Activated CD8-positive, alpha-beta T cell treated with anti-CD3 and anti-CD28 coated beads, Interleukin-2, amount 10 ng/mL, durations not matched to agents 7 days and 5 days (primary cell): ENCODE data around the gene FYCO1. TPM values are rescaled to one million over a fixed set of nuclear protein-coding genes. Genes with fewer than 3 reads are reported as not detected.

Experiments
- ATAC-seq: fragments of 150-1000 bp; cut with Tn5 transposase; one replicate; pipeline ENCODE4 v1.10.0; 2021; ENCODE audit warnings: moderate library complexity
- CTCF ChIA-PET: fragments of 350-600 bp; sonication (Branson Sonifier 250); formaldehyde crosslinking; loops from one replicate; lab custom pipeline; 2021; ENCODE audit warnings: antibody characterized with exemption; lab: Charles Lee
- POLR2A ChIA-PET: fragments of 350-600 bp; sonication (Branson Sonifier 250); formaldehyde crosslinking; loops from one replicate; lab custom pipeline; 2021; ENCODE audit warnings: antibody characterized with exemption; lab: Charles Lee
- DNase-seq: peaks from one replicate; pipeline ENCODE4 v3.0.0-alpha.2; 2020
- H3K27ac Mint-ChIP-seq: one replicate; pipeline ENCODE4 v1.8.0; 2021; ENCODE audit warnings: mild to moderate bottlenecking, mixed read lengths
- H3K27me3 Mint-ChIP-seq: one replicate; pipeline ENCODE4 v1.8.0; 2021; ENCODE audit warnings: low read depth, mixed read lengths
- H3K36me3 Mint-ChIP-seq: one replicate; pipeline ENCODE4 v1.8.0; 2021; ENCODE audit warnings: low read depth, mixed read lengths
- H3K4me1 Mint-ChIP-seq: one replicate; pipeline ENCODE4 v1.8.0; 2021; ENCODE audit warnings: low read depth, mixed read lengths
- H3K4me3 Mint-ChIP-seq: one replicate; pipeline ENCODE4 v1.8.0; 2021; ENCODE audit warnings: mild to moderate bottlenecking, mixed read lengths
- H3K9me3 Mint-ChIP-seq: one replicate; pipeline ENCODE4 v1.8.0; 2022; ENCODE audit warnings: mixed read lengths; ENCODE audit not compliant: insufficient read depth
- total RNA-seq, 2 experiments: library from RNA; stranded (reverse); gene quantifications; one replicate each; pipeline ENCODE4 v1.2.3, GENCODE V29; 2021

FYCO1 gene
- total RNA-seq, 2 experiments from 2014 or later: 16.6 to 19.5 TPM

DNA sequence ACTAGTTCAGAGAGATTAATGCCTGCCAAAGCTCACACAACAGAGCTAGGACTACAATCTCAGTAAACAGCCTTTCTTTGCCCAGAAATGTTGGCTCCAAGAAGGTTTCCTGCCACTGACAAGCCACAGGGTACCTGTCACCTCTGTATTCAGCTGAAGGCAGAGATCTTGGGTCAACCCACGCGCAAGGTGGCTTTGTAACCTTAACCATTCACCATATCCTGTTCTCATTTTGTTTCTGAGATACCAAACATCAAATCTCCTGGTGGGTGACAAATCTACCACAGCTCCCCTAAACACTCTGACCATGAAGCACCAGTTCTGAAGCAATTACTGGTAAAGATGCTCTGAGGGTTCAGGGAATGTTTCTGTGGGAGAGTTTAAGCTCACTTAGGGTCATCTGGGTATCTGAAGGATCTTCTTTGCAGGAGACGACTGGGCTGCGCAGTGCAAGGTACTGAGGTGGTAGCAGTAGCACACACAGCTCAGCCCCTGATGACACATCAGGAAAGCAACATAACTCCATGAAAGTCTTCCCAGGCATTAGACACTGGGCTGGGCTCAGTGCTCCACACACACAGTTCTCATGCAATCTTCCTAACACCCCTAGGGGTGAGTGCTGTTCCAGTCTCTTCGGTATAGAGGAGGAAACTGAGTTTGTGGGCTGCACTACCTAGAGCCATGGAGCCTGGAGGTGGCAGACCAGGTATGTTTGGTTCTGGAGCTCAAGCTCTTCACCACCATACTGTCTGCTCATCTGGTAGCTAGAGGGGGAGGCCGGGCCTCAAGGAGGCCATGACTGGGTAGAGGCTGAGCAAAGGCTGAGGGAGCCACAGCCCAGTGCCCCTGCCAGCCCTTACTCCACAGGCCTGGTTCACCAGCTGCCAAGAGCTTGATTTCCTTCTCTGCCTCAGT lies 44.7 kb downstream of the FYCO1 start:
- Mint-ChIP-seq H3K27me3 (no peaks in the 10 kb centered on the region), H3K27ac (peak overlapping the region; percentile 88), H3K36me3 (peaks cover 94% of the 10 kb centered on the region), H3K4me3 (peak overlapping the region; percentile 24), H3K9me3 (no peaks in the 10 kb centered on the region), H3K4me1 (peaks cover 90% of the 10 kb centered on the region)
- CTCF ChIA-PET: interaction anchor here (0.6 to 10.7 kb wide), 19 partner anchors 8 to 428 kb away, joined by 3 to 159 read pairs (median 5); partner anchors contain the start of genes CXCR6 and FYCO1
- POLR2A ChIA-PET: interaction anchor here (0.6 to 2.3 kb wide), 10 partner anchors 9 to 456 kb away, joined by 3 to 15 read pairs (median 4); partner anchors contain the start of genes CCR5AS and CCRL2
- ATAC-seq (peak; percentile 80), DNase-seq (peak; percentile 87)

DNA sequence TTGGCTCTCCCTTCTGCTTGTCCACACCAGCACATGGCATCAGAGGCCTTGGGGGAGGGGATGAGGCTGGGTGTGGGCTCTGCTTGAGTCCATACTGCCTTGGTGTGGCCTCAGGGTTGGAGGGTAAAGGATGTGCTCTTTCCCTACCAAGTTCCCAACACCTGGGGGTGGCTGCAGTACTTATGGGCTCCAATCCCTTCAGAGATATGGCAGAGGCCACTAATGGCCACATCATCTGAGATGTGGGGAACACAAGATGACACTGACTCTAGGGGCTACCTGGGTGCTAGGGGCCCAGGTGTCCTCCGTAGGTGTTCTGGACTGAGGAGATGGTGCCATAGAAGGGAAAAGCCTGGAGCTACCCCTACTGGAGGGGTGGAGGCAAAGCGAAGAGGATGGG lies 45.5 kb downstream of the FYCO1 start:
- DNase-seq (no peak), ATAC-seq (no peak)
- peak overlapping the region; percentile 88 for H3K27ac Mint-ChIP-seq
- H3K9me3 Mint-ChIP-seq: no peaks in the 10 kb centered on the region
- peak overlapping the region; percentile 24 for H3K4me3 Mint-ChIP-seq
- CTCF ChIA-PET: interaction anchor here (1.1 to 10.7 kb wide), 13 partner anchors 10 to 428 kb away, joined by 3 to 159 read pairs (median 11); partner anchors contain the start of gene FYCO1
- H3K4me1 Mint-ChIP-seq: peaks cover 96% of the 10 kb centered on the region
- no peaks in the 10 kb centered on the region for H3K27me3 Mint-ChIP-seq
- H3K36me3 Mint-ChIP-seq: peaks cover 95% of the 10 kb centered on the region
- POLR2A ChIA-PET: interaction anchor here (0.9 to 2.3 kb wide), 8 partner anchors 9 to 45 kb away, joined by 3 to 15 read pairs (median 6); no protein-coding TSS in a partner anchor

DNA sequence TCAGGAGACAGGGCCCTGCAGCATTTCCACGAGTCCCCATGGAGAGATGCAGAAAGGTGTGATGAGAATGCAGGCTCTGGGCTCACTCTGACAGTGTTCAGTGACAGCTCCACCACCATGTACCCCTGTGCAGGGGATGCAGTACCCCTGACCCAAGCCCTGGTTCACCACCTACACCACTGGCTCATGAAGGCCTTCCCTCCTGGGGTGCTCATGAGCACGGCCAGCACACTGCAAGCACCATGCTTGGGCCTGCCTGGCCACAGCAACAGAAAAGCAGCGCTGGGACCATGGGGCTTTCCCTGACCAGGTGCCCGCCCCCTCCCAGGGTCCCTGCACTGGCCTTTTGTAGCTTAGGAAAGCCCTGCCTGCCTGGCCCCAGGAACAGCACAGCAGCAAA lies 46.2 kb downstream of the FYCO1 start:
- peaks cover 99% of the 10 kb centered on the region for H3K4me1 Mint-ChIP-seq
- no peaks in the 10 kb centered on the region for H3K27me3 Mint-ChIP-seq
- CTCF ChIA-PET: interaction anchor here (3.3 to 10.7 kb wide), 3 partner anchors 10 to 129 kb away, joined by 12 to 159 read pairs (median 31); no protein-coding TSS in a partner anchor
- POLR2A ChIA-PET: interaction anchor here (1.2 to 2.3 kb wide), 4 partner anchors 15 to 46 kb away, joined by 3 to 15 read pairs (median 6); no protein-coding TSS in a partner anchor
- peaks cover 95% of the 10 kb centered on the region for H3K36me3 Mint-ChIP-seq
- no peaks in the 10 kb centered on the region for H3K9me3 Mint-ChIP-seq
- ATAC-seq: no peak
- peak overlapping the region; percentile 88 for H3K27ac Mint-ChIP-seq
- H3K4me3 Mint-ChIP-seq: peak overlapping the region; percentile 24
- no peak for DNase-seq

DNA sequence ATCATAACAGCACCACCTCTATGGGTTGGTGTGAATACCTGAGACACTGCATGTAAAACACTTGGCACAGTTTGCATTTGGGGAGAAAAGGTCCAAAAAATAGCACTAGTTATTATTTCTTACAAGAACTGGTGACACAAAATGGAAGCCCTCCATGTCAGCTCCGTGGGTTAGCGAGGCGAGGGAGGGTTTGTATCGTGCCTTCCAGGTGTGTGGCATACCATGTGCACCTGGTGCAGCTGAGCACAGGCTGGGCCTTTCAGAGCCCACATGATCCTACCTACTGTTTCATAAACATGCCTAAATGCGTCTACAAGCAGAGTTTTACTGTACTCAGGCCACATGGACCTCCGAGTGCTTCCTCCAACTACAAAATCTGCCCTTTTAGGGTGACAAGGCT lies 46.7 kb downstream of the FYCO1 start:
- DNase-seq: no peak
- ChIA-PET CTCF (interaction anchor here (1.3 to 10.7 kb wide), 3 partner anchors 10 to 129 kb away, joined by 3 to 159 read pairs (median 4); no protein-coding TSS in a partner anchor), POLR2A (interaction anchor here (1.2 kb wide), 1 partner anchor 46 kb away, joined by 3 read pairs; no protein-coding TSS in a partner anchor)
- H3K9me3 Mint-ChIP-seq: no peaks in the 10 kb centered on the region
- no peak overlapping the region for H3K4me3 Mint-ChIP-seq
- H3K27ac Mint-ChIP-seq: peak overlapping the region; percentile 88
- no peaks in the 10 kb centered on the region for H3K27me3 Mint-ChIP-seq
- H3K36me3 Mint-ChIP-seq: peaks cover 91% of the 10 kb centered on the region
- peaks cover 95% of the 10 kb centered on the region for H3K4me1 Mint-ChIP-seq
- no peak for ATAC-seq

DNA sequence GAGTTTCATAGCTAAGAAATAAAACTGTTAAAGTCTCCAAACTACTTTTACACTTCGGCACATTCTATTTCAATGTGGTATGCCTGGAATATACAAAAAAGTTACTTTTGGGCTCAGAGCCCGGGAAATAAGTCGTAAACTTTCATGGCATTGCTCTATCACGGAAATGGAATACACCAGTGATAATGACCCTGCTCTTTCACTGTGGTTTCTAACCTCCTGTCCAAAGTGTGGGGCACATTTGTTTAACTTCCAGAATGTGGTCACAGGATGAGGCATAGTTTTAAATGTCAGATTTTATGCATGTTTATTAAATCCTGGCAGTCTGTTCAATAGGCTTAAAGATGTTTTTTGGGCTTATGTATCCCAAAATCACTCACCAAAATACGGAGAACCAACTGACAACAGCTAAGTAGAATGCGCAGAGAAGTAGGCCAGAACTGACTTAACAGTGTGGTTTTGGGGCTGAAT lies 47.3 kb downstream of the FYCO1 start:
- no peaks in the 10 kb centered on the region for H3K27me3 Mint-ChIP-seq
- no peak for ATAC-seq
- peak overlapping the region; percentile 88 for H3K27ac Mint-ChIP-seq
- no peak for DNase-seq
- ChIA-PET POLR2A (interaction anchor here (0.6 to 1.2 kb wide), 2 partner anchors 16 to 47 kb away, joined by 3 read pairs; no protein-coding TSS in a partner anchor), CTCF (interaction anchor here (1.3 to 10.7 kb wide), 4 partner anchors 10 to 430 kb away, joined by 3 to 159 read pairs (median 5); no protein-coding TSS in a partner anchor)
- peaks cover 97% of the 10 kb centered on the region for H3K4me1 Mint-ChIP-seq
- H3K4me3 Mint-ChIP-seq: peak overlapping the region; percentile 34
- H3K9me3 Mint-ChIP-seq: no peaks in the 10 kb centered on the region
- H3K36me3 Mint-ChIP-seq: peaks cover 91% of the 10 kb centered on the region

DNA sequence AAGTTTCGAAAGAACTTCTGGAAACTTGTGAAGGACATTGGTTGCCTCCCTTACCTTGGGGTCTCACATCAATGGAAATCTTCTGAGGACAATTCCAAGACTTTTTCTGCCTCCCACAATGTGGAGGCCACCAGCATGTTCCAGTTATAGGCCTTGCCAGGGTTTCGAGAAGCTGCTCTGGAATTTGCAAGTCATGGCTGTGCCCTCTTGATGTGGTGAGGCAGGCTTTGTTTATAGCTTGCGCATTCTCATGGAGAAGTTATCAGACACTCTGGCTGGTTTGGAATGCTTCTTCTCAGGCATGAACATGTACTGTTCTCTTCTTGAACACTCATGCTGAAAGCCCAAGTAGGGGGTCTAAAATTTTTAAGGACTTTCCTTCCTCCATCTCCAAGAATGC lies 48.3 kb downstream of the FYCO1 start:
- no peak for DNase-seq
- ChIA-PET CTCF (interaction anchor here (0.8 to 10.7 kb wide), 6 partner anchors 19 to 431 kb away, joined by 3 to 159 read pairs (median 5); no protein-coding TSS in a partner anchor), POLR2A (interaction anchor here (2.3 kb wide), 1 partner anchor 16 kb away, joined by 11 read pairs; no protein-coding TSS in a partner anchor)
- Mint-ChIP-seq H3K4me3 (peak overlapping the region; percentile 24), H3K4me1 (peaks cover 97% of the 10 kb centered on the region), H3K9me3 (no peaks in the 10 kb centered on the region), H3K27ac (peak overlapping the region; percentile 58), H3K27me3 (no peaks in the 10 kb centered on the region), H3K36me3 (peaks cover 88% of the 10 kb centered on the region)
- ATAC-seq: no peak

DNA sequence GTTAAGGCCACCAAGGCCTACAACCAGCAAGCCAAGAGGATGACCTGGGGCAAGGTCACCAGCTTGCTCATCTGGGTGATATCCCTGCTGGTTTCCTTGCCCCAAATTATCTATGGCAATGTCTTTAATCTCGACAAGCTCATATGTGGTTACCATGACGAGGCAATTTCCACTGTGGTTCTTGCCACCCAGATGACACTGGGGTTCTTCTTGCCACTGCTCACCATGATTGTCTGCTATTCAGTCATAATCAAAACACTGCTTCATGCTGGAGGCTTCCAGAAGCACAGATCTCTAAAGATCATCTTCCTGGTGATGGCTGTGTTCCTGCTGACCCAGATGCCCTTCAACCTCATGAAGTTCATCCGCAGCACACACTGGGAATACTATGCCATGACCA lies 48.7 kb downstream of the FYCO1 start:
- H3K4me3 Mint-ChIP-seq: peak overlapping the region; percentile 74
- H3K36me3 Mint-ChIP-seq: peaks cover 88% of the 10 kb centered on the region
- no peaks in the 10 kb centered on the region for H3K27me3 Mint-ChIP-seq
- DNase-seq: peak; percentile 40
- peaks cover 97% of the 10 kb centered on the region for H3K4me1 Mint-ChIP-seq
- peak overlapping the region; percentile 58 for H3K27ac Mint-ChIP-seq
- ChIA-PET CTCF (interaction anchor here (0.8 to 10.7 kb wide), 5 partner anchors 20 to 431 kb away, joined by 4 to 159 read pairs (median 6); no protein-coding TSS in a partner anchor), POLR2A (interaction anchor here (2.3 kb wide), 1 partner anchor 16 kb away, joined by 11 read pairs; no protein-coding TSS in a partner anchor)
- H3K9me3 Mint-ChIP-seq: no peaks in the 10 kb centered on the region
- ATAC-seq: no peak

DNA sequence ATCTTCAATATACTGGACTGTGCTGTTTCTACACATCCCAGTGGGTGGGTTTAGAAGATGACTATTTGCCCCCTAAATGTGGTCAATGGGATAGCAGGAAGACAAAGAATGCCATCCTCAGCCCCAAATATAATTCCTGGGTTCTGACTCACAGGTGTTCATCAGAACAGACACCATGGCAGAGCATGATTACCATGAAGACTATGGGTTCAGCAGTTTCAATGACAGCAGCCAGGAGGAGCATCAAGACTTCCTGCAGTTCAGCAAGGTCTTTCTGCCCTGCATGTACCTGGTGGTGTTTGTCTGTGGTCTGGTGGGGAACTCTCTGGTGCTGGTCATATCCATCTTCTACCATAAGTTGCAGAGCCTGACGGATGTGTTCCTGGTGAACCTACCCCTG lies 49.3 kb downstream of the FYCO1 start:
- ChIA-PET POLR2A (interaction anchor here (2.0 to 2.3 kb wide), 2 partner anchors 17 to 131 kb away, joined by 5 to 11 read pairs; no protein-coding TSS in a partner anchor), CTCF (interaction anchor here (1.5 to 10.7 kb wide), 4 partner anchors 39 to 432 kb away, joined by 3 to 159 read pairs (median 8); no protein-coding TSS in a partner anchor)
- DNase-seq (peak; percentile 41), ATAC-seq (no peak)
- Mint-ChIP-seq H3K36me3 (peaks cover 87% of the 10 kb centered on the region), H3K27ac (peak overlapping the region; percentile 58), H3K4me1 (peaks cover 95% of the 10 kb centered on the region), H3K4me3 (peak overlapping the region; percentile 74), H3K27me3 (no peaks in the 10 kb centered on the region), H3K9me3 (no peaks in the 10 kb centered on the region)

DNA sequence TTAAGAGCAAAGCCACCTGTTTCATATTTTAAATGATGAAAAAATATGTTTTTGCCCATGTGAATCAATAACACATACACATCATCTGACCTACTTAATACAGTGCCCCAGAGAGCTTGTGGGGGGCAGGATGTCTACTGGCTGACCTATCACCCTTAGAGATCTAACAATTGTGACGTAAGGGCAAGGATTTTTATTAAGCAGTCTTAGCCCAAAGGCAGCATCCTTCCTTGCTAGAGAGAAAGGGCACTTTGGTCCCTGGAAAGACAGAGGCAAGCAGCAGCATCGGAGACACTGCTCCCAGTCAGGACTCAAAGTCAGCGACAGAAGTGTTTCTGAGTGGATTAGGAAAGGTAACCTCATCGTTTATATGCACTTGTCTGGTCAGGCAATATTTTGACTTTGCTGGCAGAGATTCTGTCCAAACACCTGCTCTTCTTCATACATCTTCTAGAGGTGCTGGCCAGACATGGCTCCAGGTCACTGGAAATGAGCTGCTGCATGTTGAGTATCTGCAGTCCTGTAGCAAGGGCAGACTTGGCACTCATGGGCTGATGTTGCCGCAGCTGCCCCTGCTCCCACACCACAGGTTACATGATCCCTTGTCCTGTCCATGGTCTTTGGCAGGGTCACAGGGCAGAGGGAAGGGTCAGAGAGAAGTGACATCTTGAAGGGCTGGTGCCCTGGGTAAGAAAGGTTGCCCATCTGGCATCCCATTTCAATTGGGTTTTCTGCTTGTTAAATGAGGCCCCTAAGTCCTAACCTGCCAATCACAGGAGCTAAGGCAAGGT lies 50.6 kb downstream of the FYCO1 start:
- H3K27ac Mint-ChIP-seq: peak overlapping the region; percentile 70
- H3K9me3 Mint-ChIP-seq: peaks cover 6% of the 10 kb centered on the region
- H3K4me3 Mint-ChIP-seq: peak overlapping the region; percentile 74
- ChIA-PET CTCF (interaction anchor here (0.9 to 10.7 kb wide), 11 partner anchors 19 to 433 kb away, joined by 3 to 159 read pairs (median 3); partner anchors contain the start of gene CCR1), POLR2A (interaction anchor here (0.8 to 2.3 kb wide), 6 partner anchors 13 to 133 kb away, joined by 3 to 11 read pairs (median 4); no protein-coding TSS in a partner anchor)
- no peak for DNase-seq
- H3K27me3 Mint-ChIP-seq: no peaks in the 10 kb centered on the region
- ATAC-seq: peak; percentile 15
- peaks cover 93% of the 10 kb centered on the region for H3K4me1 Mint-ChIP-seq
- peaks cover 92% of the 10 kb centered on the region for H3K36me3 Mint-ChIP-seq

DNA sequence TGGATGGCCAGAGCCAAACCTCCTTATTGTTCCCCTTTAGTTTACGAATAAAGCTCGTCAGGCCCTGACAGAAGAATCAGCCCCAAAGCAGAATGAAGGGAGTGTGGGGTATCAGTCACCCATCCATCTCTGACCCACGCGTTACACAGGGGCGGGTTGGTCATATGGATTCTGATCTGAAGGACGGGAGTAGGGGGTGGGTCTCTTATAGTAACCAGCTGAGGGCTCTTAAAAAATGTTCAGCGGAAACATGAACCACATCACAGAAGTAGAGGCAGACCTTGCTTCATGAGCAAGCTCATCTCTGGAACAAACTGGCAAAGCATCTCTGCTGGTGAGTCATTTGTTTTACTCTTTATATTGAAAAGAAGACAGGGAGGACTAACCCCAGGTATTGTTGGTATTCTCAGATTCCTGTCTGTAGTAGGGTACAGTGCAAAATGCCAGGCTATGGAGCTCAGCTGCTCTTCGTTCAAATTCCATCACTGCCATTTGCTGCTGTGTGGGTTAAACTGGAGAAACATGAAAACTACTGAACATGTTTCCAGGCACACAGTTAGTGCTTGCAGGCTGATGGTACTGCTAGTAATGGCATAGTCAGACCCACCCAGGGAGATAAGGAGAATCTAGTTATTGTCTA lies 52.3 kb downstream of the FYCO1 start, which contains the start of gene CXCR6:
TSS of gene CXCR6 (plus strand) at position 258 of the 640 bp plus-strand sequence. CDS start 3,018 bp downstream, outside the sequence.
- ATAC-seq (peak; percentile 70), DNase-seq (peak; percentile 75)
- H3K4me3 Mint-ChIP-seq: peak within 1 kb of the TSS; percentile 73
- H3K36me3 Mint-ChIP-seq: peaks cover 83% of the 10 kb centered on the region
- no peaks in the 10 kb centered on the region for H3K27me3 Mint-ChIP-seq
- H3K27ac Mint-ChIP-seq: peak within 1 kb of the TSS; percentile 84
- ChIA-PET POLR2A (interaction anchor here (0.5 to 1.3 kb wide), 10 partner anchors 13 to 134 kb away, joined by 3 to 6 read pairs (median 4); partner anchors contain the start of gene FYCO1), CTCF (interaction anchor here (0.6 to 8.4 kb wide), 30 partner anchors 8 to 484 kb away, joined by 3 to 389 read pairs (median 4); partner anchors contain the start of genes CCR1, CCR5 and LZTFL1)
- peaks cover 6% of the 10 kb centered on the region for H3K9me3 Mint-ChIP-seq
- peaks cover 93% of the 10 kb centered on the region for H3K4me1 Mint-ChIP-seq
